NCI-H2196 treated with DMSO at 0.1 percent for 48 hours (cell line): ENCODE results near the gene RPTOR.

Source experiments
- DNase-seq: peaks from one replicate; lab custom pipeline; 2025; ENCODE audit not compliant: unreplicated experiment; lab: John Stamatoyannopoulos, UW

Gene RPTOR

DNA sequence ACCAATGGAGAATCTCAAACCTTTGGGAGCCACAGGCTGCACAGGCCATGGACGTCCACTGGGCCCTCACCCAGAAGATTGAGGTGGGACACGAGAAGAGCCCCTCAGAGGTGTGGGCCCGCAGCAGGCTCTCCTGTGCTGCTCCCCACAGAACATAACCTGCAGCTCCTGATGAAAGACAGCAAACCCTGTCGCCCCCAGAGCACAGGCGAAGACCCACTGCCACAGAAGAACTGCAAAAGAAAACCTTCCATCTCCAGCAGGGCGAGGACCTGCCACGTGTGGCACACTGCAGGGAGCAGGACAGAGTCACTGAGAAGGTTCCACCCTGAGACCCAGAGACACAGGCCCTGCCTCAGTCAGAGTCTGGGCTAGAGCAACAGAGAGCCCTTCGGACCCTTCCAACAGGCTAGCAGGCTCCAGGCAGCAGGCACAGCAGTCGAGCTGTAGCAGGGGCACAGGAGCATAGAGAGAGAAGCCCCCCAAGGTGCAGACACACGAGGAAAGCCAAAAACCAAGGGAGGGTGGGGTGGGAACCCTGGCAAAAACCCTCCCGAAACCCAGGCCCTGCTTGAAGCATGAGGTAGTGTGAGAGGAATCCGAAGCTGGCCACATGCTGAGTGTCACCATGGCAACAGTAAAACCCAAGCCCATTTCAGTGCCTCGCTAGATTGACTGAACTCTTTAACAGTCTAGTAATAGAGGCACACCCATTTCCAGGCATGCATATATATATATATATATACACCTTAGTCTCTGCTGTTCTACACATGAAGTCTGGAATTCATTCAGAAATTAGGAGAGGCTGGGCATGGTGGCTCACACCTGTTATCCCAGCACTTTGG lies 387.0 kb downstream of the RPTOR start:
- DNase-seq = no peak

DNA sequence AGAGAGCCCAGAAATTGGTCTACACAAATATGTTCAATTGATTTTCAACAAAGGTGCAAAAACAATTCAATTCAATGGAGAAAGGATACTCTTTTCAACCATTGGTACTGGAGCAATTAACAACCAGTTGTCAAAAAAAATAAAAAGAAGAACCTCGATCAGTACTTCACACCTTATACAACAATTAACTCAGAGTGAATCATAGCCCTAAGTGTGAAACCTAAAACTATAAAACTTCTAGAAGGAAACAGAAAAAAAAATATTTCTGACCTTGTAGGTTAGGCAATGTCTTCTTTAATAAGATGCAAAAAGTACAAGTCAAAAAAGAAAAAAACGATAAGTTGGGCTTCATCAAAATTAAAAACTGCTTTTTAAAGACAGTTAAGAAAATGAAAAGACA lies 390.9 kb downstream of the RPTOR start:
- no peak for DNase-seq

DNA sequence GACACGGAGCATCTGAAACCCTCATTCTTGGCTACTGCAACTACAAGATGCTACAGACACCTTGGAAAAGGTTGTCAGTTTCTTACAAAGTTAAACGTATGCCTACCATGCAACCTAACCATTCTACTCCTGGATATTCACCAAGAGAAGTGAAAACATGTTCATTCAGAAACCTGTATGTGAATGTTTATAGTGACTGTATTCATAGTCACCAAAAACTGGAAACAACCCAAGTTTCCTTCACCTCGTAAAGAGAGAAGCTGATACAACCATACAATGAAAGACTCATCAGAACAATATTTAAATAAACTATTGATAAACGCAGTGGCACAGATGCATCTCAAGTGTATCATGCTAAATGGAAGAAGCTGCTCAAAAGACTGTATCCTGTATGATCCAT lies 391.6 kb downstream of the RPTOR start:
- no peak for DNase-seq

DNA sequence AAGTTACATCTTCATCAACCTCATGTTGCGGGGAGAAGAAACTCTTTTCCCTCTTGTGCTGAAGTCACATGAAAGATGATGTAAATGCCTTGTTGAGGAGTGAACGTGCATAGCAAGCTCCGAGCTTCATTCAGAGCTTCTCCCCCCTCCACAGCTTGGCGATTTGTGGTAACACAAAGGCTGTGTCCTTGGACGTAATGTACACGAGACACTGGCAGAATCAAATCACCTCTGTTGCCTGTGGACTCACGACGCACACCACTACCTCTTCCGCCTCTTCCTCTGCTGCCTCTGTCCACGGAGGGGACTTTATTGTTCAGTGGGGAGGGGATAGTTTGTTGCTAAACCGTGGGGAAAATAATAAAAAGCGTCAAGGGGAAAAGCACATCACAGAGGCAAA lies 392.1 kb downstream of the RPTOR start:
- DNase-seq = no peak

DNA sequence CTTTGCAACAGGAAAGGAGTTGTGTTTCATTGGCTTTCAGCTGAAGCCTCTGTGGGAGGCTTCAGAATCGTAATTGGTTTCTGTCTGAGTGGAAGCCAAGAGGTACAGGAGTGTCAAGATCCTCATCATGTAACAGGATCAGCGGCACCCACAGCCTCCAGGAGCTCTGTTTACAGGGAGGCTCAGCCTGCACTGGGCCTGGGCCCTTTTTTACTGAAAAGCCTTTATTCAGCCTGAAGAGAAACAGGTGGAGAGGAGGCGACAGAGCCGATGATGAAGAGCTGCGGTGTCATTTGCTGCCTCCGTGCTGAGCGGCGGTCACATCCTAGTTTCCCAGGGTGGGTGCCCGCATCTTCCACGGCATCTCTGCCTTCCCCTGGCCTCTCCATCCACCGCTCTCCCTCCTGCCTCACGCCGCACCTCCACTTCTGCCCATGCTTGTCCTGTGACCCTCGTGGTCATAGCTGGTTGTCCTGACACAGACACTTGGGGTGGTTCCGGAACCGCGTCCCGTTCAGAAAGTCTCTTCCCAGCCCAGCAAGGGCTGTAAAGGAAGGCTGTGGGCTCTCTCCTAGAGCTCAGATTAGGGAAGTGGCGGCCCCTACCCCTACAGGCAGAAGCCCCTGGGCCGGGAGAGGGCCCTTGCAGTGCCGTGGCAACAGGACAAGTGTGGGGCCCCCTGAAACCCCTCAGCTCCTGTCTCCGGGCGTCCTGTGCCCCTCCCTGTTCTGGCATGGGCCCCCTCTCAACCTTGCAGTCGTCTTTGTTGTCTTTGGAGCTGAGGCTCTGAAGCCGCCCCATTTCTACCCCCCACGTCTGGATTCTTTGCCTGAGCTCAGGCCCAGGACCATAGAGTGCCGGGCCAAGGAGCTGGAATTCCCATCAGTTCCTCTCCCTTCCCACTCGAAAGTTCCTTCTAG lies 393.1 kb downstream of the RPTOR start:
- DNase-seq = no peak

DNA sequence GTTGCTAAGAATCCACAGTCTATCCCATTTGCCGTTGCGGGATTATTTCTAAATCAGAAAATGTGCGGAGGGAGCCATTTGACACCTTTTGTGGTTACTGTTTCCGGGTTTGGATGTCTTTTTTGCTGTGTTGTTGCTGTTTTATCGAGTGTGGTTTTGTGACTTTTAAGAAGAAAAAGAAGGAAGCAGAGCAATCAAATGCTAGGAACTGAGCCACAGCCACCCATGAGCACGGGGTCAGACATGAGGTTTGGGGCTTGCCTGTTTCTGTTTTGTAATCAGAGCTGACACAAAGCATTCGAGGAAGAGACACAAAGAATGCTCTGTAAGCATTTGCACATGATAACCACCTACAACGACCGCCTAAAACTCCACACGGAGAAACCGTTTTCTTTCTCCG lies 393.9 kb downstream of the RPTOR start:
- DNase-seq = no peak

DNA sequence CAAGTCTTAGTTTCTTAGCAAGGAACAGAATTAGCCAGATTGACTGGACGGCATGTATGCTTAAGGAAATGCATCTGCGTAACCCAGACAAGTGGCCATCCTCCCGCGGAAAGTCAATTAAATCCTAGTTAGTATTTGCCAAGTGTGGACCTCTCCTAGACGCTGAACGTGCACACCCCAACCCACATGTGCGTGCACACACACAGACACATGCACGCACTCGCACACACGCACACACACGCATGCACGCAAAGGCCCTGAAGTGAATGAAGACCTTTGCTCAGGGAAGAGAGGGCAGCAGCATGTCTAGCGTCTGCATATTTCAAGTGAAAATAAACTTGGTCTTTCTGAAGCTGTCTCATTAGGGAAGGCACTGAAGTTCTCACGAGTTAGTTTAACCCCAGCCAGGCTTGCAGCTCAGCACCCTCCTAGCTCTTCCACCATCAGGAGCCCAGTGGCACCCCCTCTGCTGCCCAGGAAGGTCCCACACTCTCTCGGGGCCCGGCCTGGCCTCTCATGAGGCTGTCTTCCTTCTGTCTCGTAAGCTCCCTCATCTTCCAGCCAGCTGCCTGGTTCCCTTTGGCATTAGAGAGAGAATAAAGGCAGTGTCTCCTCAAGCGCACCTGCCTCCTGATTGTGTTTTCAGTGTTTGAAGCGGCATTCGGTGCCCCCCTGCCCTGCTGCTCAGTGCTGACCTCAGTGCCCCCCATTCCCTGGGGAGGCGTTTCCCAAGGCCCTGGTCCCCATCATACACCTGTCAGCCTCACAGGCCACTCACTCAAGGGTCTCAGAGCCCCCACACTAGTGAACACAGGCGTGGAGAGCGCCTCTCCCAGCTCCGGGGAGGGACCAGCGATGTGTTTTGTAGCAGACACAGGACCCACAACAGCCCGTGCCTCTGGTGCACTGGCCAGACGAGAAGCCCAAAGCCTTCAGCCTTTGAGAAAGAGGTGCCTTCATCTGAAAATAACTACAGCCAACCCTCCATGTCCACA lies 394.8 kb downstream of the RPTOR start:
- no peak for DNase-seq

DNA sequence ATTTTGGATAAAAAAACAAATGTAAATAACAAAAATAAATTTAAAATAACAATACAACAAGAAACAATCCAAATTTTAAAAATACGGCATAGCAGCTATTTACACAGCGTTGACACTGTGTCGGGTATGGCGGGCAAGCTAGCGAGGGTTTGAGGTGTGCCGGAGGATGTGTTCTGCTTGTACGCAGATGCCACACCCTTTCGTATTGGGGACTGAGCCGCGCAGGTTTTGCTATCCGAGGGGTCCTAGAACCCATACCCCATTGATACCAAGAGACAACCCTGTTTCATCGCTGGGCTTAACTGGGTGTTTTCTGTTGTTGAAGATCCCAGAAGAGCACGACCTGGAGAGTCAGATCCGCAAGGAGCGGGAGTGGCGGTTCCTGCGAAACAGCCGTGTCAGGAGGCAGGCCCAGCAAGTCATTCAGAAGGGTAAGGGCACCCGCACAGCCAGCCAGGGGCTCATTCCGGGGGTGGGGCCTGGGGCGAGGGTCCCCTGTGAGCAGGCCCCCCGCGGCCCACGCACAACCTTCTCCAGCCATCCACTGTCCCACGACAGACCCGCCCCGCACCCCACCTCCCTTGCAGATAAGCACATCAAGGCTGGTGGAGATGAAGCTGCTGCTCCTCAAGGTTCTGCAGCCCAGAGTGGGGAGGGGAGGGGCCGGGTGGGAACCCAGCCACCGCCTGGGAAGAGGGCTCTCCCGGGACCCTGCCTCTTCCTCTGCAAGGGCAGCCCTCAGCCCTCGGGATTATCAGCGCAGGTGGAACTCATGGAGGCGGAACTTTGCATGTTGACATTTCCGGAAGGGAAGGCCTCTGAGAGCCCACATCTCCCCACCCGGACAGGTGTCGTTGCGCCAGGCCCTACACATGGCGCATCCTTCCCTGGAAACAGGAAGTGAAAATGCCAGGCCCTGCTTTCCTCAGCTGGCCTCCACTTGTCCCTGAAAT lies 395.8 kb downstream of the RPTOR start:
- DNase-seq = no peak

DNA sequence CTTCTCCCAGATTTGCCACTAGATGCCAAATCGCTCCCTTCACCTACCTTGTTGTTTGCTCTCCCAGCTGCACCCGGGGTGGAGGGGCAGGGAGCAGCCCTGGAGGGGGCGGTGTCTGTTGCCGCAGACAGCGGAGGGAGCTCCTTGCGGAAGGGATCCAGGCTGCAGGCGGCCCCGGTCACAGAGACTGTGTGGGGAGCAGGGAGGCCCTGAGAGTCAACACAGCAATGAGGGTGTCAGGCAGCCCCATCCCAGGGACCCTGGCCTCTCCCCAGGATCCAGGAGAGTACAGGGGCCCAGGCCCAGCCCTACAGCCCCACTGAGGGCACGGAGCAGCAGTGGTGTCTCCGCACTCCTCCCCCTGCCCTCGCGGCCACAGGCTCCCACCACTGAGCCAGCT lies 396.5 kb downstream of the RPTOR start:
- no peak for DNase-seq

DNA sequence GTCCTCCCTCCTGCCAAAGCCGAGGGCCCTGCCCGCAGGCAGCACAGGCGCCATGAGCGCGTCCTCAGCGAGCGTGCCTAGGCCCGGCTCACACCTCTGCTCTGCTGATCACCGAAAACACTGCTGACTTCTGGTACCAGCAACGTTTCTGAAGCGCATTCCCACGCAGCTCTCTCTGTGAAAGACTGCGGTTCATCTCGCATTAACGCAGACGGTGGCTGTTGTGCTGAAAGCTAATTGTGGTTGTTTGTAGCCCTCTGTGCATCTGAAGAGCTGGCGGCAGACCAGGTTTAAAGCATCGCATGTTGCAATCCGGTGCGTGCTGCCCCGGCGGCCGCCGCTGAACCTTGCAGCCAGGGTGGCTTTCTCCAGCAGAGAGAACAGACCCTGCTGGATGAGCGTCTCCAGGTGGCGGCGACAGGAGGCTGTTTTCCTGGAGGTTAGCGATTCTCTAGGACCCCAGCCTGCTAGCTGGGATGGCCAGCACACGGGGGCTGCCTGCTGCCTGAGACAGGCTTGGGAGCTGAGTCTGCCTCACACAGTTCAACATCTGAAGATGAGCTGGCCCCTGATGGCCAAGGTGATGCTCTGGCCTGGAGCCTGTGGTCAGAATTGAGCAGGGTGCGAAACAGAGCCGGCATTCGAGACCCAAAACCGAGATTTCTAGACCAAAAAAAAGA lies 397.2 kb downstream of the RPTOR start:
- no peak for DNase-seq

DNA sequence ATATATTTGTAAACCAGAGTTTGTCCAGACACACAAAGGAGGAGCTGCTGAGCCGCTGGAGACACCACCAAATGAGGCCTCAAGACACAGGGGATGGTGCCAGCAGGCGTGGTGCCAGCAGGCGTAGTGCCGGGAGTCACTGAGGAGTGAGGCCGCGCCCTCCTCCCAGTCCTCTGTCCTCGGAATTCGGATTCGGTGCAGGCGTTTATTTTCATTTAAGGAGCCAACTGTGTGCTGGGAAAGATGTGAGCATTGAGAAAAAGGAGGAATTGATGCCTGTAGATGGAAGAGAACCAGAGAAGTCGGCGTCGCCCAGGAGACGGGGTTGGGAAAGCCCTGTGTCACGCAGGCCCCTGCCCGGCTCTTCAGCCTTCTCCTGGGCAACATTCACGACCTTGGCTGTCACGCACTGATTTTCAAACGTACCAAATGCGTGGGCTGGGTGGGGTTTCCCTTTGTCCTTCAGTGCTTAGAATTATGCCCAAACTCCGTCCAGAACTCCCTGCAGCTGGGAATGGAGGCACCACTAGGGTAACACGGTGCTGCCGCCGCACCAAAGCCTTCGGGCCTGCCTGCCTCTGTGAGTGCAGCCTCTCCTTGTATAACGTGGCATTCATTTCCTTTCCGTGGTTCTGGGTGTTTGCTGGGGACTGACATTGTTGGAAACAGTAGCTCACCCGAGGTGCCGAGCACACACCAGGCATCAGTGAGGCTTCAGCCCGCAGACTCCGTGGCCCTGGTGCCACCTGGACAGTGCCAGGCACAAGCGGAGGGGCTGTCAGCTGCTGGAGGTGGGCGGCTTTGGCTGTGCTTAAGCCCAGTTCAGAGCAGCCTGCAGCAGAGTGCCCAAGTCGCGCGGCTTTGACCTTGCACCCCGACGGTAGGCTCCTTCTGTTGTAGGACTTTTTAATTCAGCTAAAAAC lies 398.0 kb downstream of the RPTOR start:
- no peak for DNase-seq

DNA sequence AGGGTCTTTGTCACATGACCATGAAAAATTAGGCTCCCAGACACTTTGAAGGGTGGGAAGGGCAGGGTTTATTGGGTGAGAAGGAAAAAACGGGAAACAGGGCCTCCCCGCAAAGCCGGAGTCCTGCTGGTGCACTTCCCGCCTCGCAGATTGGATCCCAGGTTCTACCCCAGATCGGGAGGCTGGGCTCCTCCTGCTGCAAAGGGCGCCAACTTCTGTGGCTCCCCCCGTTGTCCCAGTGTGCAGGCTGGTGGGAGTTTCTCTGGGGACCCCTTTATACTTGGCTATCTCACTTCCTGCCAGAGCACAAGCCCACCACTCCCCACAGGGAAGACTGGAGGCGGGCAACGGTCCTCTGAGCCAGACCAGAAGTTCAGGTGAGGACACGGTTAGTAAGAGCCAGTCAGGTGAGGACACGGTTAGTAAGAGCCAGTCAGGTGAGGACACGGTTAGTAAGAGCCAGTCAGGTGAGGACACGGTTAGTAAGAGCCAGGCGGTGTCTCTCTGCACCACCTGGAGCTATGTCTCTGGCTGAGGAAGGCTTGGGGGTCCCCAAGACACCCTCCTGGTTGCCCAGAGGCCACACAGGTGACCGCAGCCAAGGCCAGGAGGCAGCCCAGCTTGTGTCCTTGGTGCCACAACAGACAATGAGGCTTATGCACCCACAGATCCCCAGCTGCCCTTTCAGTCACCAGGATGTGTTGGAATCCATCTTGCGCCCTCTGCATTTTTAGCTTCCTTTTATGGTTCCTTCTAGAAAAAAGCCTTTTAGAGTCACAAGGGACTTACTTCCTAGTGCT lies 398.9 kb downstream of the RPTOR start:
- no peak for DNase-seq

DNA sequence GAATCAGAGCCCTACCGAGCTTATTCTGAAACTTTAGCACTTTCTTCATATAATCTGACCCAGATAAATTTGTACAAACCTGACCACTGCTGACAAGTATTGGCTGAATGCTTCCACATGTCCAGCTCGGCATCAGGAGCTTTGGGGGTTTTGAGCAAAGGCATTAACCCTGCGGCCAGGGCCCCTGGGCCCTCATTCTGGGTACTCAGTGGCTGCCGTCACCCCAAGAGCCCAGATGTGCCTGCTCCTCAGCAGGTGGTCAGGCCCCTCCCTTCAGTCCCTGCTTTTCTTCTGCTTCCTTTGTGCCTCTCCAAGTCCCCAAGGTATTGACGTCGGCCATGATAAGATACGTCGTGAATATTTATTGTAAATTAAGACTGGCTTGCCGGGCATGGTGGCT lies 399.7 kb downstream of the RPTOR start:
- DNase-seq = no peak

DNA sequence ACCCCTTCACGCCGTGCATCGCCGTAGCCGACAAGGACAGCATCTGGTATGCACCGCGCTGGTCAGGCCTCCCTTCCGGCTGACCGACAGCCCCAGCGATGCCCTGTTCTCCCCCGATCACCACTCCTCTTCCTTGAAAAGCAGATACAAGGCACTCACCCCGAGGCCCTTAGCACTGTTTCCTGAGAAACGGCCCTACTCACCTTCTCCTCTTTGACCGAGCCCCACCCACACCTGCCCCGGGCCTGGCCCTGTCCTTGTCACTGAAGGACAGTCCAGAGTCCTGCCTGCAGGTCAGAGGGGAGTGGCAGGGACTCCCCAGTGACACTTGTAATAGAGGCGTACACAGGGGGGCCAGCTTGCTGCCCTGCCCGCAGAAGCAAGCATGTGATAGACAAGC lies 401.1 kb downstream of the RPTOR start:
- DNase-seq = no peak

DNA sequence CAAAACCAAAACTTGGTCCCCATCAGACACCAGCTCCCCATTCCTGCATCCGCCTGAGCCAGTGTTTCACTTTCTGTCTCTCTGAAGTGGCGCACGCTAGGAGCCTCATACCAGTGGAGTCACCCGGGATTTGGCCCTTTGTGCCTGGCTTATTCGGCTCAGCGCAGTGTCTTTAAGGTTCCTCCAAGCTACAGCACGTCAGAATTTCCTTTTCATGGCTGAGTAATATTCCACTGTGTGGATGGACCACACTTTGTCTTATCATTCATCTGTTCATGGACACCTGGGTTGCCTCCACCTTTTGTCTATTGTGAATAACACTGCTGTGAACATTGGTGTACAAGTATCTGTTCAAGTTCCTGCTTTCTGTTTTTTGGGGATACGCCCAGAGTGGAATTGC lies 401.8 kb downstream of the RPTOR start:
- no peak for DNase-seq

DNA sequence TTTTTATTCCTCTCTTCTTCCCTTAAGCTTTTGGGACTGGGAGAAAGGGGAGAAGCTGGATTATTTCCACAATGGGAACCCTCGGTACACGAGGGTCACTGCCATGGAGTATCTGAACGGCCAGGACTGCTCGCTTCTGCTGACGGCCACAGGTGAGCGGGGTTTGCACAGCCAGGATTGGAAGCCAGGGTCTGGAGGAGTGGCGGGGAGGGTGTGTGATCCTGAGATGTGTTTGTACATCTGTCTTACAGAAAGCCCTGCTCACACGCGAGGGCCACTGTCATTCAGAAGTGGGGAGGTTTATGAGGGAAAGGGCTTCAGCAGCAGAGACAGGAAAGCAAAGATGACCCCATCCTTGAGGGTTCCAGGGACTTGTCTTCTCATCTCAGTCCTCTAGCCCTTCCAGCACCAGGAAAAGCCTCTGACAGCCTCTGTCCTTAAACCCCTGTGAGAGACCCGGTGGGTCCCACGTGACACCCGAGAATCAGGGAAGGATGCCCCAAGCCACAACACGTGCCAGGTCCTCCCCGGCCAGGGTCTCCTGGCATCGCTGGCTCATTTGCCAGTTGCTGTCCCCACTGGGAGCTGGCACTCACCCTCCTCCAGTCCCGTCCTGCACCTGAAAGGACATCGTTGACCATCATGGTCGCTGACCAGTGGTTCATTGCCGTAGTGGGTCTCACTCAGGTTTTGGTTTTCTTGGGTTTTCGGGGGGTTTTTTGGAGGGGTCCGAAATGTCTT lies 402.7 kb downstream of the RPTOR start:
- no peak for DNase-seq
